HG02642 (cell line): Measurements from ENCODE around the gene ATP6V1A.
A peak's percentile ranks its signal among the peaks of the same experiment; 100 is the strongest.

Source experiments
- ATAC-seq: cut with Tn5 transposase; IDR thresholded peaks from one replicate; pipeline ENCODE4 v1.9.1; 2021; ENCODE audit warnings: mild to moderate bottlenecking; ENCODE audit not compliant: unreplicated experiment, poor library complexity

Gene ATP6V1A

GRCh38 chr3:113746548-113747282 is at the start of gene ATP6V1A:
Gene ATP6V1A, plus strand, starts transcription at chr3:113747035. Its CDS starts 31,719 bp downstream, at chr3:113778754.
- peak; percentile 50 for ATAC-seq

- ATAC-seq, result no peak
Measured at GRCh38 chr3:113697500-113698090, 49.2 kb upstream of the ATP6V1A start.

- no peak for ATAC-seq
Measured at GRCh38 chr3:113698213-113698742, 48.6 kb upstream of the ATP6V1A start.

- ATAC-seq, result no peak
Measured at GRCh38 chr3:113698956-113699355, 47.9 kb upstream of the ATP6V1A start.

GRCh38 chr3:113707835-113708234 is 39.0 kb upstream of the ATP6V1A start:
- ATAC-seq, result no peak

- ATAC-seq, result no peak
Measured at GRCh38 chr3:113712129-113712528, 34.7 kb upstream of the ATP6V1A start.

GRCh38 chr3:113714702-113715101 is 32.1 kb upstream of the ATP6V1A start:
- ATAC-seq, result no peak

GRCh38 chr3:113717308-113717707 is 29.5 kb upstream of the ATP6V1A start:
- no peak for ATAC-seq

- ATAC-seq, result no peak
Measured at GRCh38 chr3:113717818-113718217, 29.0 kb upstream of the ATP6V1A start.

- ATAC-seq, result no peak
Measured at GRCh38 chr3:113719294-113719693, 27.5 kb upstream of the ATP6V1A start.

- ATAC-seq, result no peak
Measured at GRCh38 chr3:113719758-113720157, 27.1 kb upstream of the ATP6V1A start.

- no peak for ATAC-seq
Measured at GRCh38 chr3:113721636-113722035, 25.2 kb upstream of the ATP6V1A start.

GRCh38 chr3:113728661-113729060 is 18.2 kb upstream of the ATP6V1A start:
- no peak for ATAC-seq

GRCh38 chr3:113730550-113730949 is 16.3 kb upstream of the ATP6V1A start:
- ATAC-seq, result no peak

GRCh38 chr3:113731694-113732093 is 15.1 kb upstream of the ATP6V1A start:
- ATAC-seq, result no peak

- ATAC-seq, result peak; percentile 69
Measured at GRCh38 chr3:113736548-113737089, 10.2 kb upstream of the ATP6V1A start.

- ATAC-seq, result no peak
Measured at GRCh38 chr3:113741086-113741485, 5.7 kb upstream of the ATP6V1A start.

- ATAC-seq, result no peak
Measured at GRCh38 chr3:113741620-113742019, 5.2 kb upstream of the ATP6V1A start.

GRCh38 chr3:113743006-113743630 is 3.7 kb upstream of the ATP6V1A start:
- no peak for ATAC-seq

- ATAC-seq, result peak; percentile 58
Measured at GRCh38 chr3:113744941-113745755, 1.7 kb upstream of the ATP6V1A start.
